ENCODE measurements around the gene KLHL12.
"Not testable (repeated sequence)": the region's sequence is repeated elsewhere in the genome, so short reads cannot be mapped to it uniquely, and the experiment has no call there.

Gene KLHL12

GRCh38 chr1:202938287-202938925 lies 11.4 kb upstream of the KLHL12 start:
- Mint-ChIP-seq H3K36me3 (ENCODE audit: low read depth) (peaks cover 41% of the 10 kb centered on the region), H3K27me3 (no peaks in the 10 kb centered on the region), H3K4me1 (ENCODE audit: low read depth) (peaks cover 12% of the 10 kb centered on the region), H3K9me3 (no peaks in the 10 kb centered on the region), H3K4me3 (no peak overlapping the region), H3K27ac (no peak overlapping the region)
- intact Hi-C loops (cut with micrococcal nuclease): no loop called here

GRCh38 chr1:202936409-202936808 lies 9.4 kb upstream of the KLHL12 start:
- H3K4me1 Mint-ChIP-seq (ENCODE audit: low read depth): peaks cover 13% of the 10 kb centered on the region
- H3K4me3 Mint-ChIP-seq; H3K27ac Mint-ChIP-seq; H3K9me3 Mint-ChIP-seq; intact Hi-C loops (cut with micrococcal nuclease); H3K27me3 Mint-ChIP-seq: not testable (repeated sequence)
- peaks cover 21% of the 10 kb centered on the region for H3K36me3 Mint-ChIP-seq (ENCODE audit: low read depth)

DNA sequence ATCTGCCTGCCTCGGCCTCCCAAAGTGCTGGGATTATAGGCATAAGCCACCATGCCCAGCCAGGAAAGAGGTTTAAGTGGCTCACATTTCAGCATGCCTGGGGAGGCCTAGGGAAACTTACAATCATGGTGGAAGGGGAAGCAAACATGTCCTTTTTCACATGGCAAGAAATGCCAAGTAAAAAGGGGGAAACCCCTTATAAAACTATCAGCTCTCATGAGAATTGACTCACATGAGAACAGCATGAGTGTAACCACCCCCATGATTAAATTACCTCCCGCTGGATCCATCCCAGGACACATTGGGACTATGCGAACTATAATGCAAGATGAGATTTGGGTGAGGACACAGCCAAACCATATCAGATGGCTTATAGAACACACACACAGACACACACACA lies 8.8 kb upstream of the KLHL12 start:
- H3K4me1 Mint-ChIP-seq (ENCODE audit: low read depth): peaks cover 13% of the 10 kb centered on the region
- H3K36me3 Mint-ChIP-seq (ENCODE audit: low read depth): peaks cover 16% of the 10 kb centered on the region
- H3K27ac Mint-ChIP-seq: no peak overlapping the region
- no peaks in the 10 kb centered on the region for H3K9me3 Mint-ChIP-seq
- no peak overlapping the region for H3K4me3 Mint-ChIP-seq
- peaks cover 3% of the 10 kb centered on the region for H3K27me3 Mint-ChIP-seq
- intact Hi-C loops (cut with micrococcal nuclease): no loop called here

DNA sequence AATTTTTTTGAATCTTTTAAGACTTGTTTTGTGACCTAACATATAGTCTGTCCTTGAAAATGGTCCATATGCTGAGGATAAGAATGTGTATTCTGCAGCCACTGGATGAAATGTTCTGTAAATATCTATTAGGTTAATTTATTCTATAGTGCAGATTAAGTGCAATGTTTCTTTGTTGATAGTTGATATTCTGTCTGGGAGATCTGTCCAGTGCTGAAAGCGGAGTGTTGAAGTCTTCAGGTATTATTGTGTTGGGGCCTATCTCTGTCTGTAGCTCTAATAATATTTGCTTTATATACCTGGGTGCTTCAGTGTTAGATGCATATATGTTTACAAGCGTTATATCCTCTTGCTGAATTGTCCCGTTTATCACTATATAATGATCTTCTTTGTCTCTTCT lies 7.7 kb upstream of the KLHL12 start:
- intact Hi-C loops (cut with micrococcal nuclease): no loop called here
- peaks cover 5% of the 10 kb centered on the region for H3K36me3 Mint-ChIP-seq (ENCODE audit: low read depth)
- H3K9me3 Mint-ChIP-seq: no peaks in the 10 kb centered on the region
- H3K27me3 Mint-ChIP-seq: peaks cover 3% of the 10 kb centered on the region
- H3K27ac Mint-ChIP-seq: no peak overlapping the region
- H3K4me1 Mint-ChIP-seq (ENCODE audit: low read depth): peaks cover 13% of the 10 kb centered on the region
- no peak overlapping the region for H3K4me3 Mint-ChIP-seq

GRCh38 chr1:202932476-202932875 lies 5.4 kb upstream of the KLHL12 start:
- intact Hi-C loops (cut with micrococcal nuclease): no loop called here
- Mint-ChIP-seq H3K36me3 (ENCODE audit: low read depth) (no peaks in the 10 kb centered on the region), H3K27me3 (peaks cover 3% of the 10 kb centered on the region), H3K27ac (no peak overlapping the region), H3K4me3 (no peak overlapping the region), H3K4me1 (ENCODE audit: low read depth) (peaks cover 13% of the 10 kb centered on the region), H3K9me3 (no peaks in the 10 kb centered on the region)

DNA sequence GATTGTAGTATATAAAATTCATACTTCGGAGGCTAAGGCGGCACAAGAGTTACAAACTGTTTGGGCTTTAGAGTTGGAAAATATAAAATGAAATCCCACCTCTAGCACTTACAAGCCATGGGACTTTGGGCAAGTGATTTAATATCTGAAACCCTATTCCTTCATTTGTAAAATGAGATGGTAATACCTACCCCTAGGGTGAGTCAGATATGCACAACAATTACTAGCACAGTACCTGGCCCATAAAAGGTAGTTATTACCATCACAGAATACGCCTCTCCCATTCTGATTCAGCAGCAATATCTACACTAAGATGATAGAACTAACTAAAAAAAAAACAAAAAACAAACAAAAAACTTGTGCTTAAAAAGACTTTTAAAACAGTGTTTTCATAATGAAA lies 3.5 kb downstream of the KLHL12 start:
- no peak overlapping the region for H3K4me3 Mint-ChIP-seq
- no peaks in the 10 kb centered on the region for H3K9me3 Mint-ChIP-seq
- no peaks in the 10 kb centered on the region for H3K27me3 Mint-ChIP-seq
- peaks cover 52% of the 10 kb centered on the region for H3K36me3 Mint-ChIP-seq (ENCODE audit: low read depth)
- H3K4me1 Mint-ChIP-seq (ENCODE audit: low read depth): peaks cover 40% of the 10 kb centered on the region
- H3K27ac Mint-ChIP-seq: no peak overlapping the region
- intact Hi-C loops (cut with micrococcal nuclease): no loop called here

DNA sequence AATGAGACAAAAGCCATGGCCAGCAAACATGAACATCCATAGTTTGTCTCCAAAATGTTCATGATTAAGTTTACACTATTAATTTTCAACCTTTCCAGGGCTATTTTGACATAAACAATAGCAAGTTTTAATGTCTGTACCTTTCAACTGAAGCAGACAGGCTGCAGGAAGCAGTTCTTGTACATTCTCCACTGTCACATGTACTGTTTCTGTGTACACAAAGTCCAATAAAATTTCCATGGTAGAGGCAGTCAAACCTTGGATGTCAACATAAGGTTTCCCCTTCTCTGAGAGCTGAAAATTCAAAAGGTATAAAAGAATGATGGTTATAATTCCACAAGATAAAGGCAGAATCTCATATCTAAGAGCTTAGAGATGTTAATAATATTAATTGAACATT lies 7.4 kb downstream of the KLHL12 start:
- Mint-ChIP-seq H3K27ac (no peak overlapping the region), H3K36me3 (ENCODE audit: low read depth) (peaks cover 67% of the 10 kb centered on the region), H3K4me1 (ENCODE audit: low read depth) (peaks cover 25% of the 10 kb centered on the region), H3K4me3 (no peak overlapping the region), H3K9me3 (no peaks in the 10 kb centered on the region), H3K27me3 (no peaks in the 10 kb centered on the region)
- intact Hi-C loops (cut with micrococcal nuclease): no loop called here

DNA sequence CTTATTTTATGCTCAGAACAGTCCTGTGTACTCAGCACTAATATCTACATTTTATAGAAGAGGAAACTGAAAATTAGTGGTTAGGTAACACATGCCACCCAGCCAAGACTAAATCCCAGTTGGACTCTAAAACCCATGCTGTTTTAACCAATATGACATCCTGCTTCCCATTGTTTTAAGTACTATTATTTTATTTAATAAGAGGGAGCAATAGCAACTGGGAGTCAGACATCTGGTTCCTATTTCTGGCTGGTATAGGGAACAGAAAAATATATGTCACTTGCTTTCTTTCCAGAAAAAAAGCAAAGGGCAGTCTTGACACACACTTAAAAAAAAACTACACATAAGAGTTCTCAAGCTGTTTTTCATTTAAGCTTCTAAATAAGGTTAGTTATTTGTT lies 11.9 kb downstream of the KLHL12 start:
- Mint-ChIP-seq H3K9me3 (no peaks in the 10 kb centered on the region), H3K4me1 (ENCODE audit: low read depth) (no peaks in the 10 kb centered on the region), H3K27ac (peak overlapping the region; percentile 46), H3K27me3 (no peaks in the 10 kb centered on the region), H3K4me3 (no peak overlapping the region), H3K36me3 (ENCODE audit: low read depth) (peaks cover 85% of the 10 kb centered on the region)
- intact Hi-C loops (cut with micrococcal nuclease): no loop called here

GRCh38 chr1:202912476-202912875 lies 14.6 kb downstream of the KLHL12 start:
- H3K27ac Mint-ChIP-seq; H3K27me3 Mint-ChIP-seq; intact Hi-C loops (cut with micrococcal nuclease); H3K9me3 Mint-ChIP-seq; H3K4me3 Mint-ChIP-seq; H3K4me1 Mint-ChIP-seq (ENCODE audit: low read depth): not testable (repeated sequence)
- H3K36me3 Mint-ChIP-seq (ENCODE audit: low read depth): peaks cover 89% of the 10 kb centered on the region

GRCh38 chr1:202909494-202909893 lies 17.5 kb downstream of the KLHL12 start:
- peaks cover 98% of the 10 kb centered on the region for H3K36me3 Mint-ChIP-seq (ENCODE audit: low read depth)
- peak overlapping the region; percentile 44 for H3K27ac Mint-ChIP-seq
- H3K27me3 Mint-ChIP-seq: no peaks in the 10 kb centered on the region
- H3K4me1 Mint-ChIP-seq (ENCODE audit: low read depth): no peaks in the 10 kb centered on the region
- H3K4me3 Mint-ChIP-seq: no peak overlapping the region
- intact Hi-C loops (cut with micrococcal nuclease): no loop called here
- no peaks in the 10 kb centered on the region for H3K9me3 Mint-ChIP-seq

- Mint-ChIP-seq H3K4me3 (no peak overlapping the region), H3K36me3 (ENCODE audit: low read depth) (peaks cover 98% of the 10 kb centered on the region), H3K4me1 (ENCODE audit: low read depth) (no peaks in the 10 kb centered on the region), H3K27ac (peak overlapping the region; percentile 44), H3K9me3 (no peaks in the 10 kb centered on the region), H3K27me3 (no peaks in the 10 kb centered on the region)
- intact Hi-C loops (cut with micrococcal nuclease): no loop called here
These were observed 18.0 kb downstream of the KLHL12 start for GRCh38 chr1:202908998-202909397.

DNA sequence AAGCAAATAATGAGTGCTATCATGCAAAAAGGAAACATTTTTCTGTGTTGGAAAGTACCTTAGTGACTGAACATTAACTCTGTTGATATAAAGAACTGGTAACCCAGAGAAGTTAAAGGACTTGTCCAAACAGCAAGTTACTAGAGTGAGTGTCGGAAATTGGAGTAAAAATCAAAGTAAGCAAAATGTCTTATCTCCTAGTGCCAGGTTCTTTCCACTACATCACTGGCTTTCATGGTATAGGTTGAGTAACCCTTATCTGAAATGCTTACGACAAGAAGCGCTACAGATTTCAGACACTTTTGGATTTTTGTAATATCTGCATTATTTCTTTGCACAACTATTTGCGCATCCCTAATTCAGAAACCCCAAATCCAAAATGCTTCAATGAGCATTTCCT lies 21.7 kb downstream of the KLHL12 start:
- no peak overlapping the region for H3K27ac Mint-ChIP-seq
- H3K4me1 Mint-ChIP-seq (ENCODE audit: low read depth): no peaks in the 10 kb centered on the region
- intact Hi-C loops (cut with micrococcal nuclease): no loop called here
- H3K36me3 Mint-ChIP-seq (ENCODE audit: low read depth): peaks cover 98% of the 10 kb centered on the region
- H3K9me3 Mint-ChIP-seq: no peaks in the 10 kb centered on the region
- H3K4me3 Mint-ChIP-seq: no peak overlapping the region
- no peaks in the 10 kb centered on the region for H3K27me3 Mint-ChIP-seq

- not testable (repeated sequence) for H3K27ac Mint-ChIP-seq, H3K9me3 Mint-ChIP-seq, H3K4me3 Mint-ChIP-seq
These were observed 23.2 kb downstream of the KLHL12 start for GRCh38 chr1:202903808-202904207.

DNA sequence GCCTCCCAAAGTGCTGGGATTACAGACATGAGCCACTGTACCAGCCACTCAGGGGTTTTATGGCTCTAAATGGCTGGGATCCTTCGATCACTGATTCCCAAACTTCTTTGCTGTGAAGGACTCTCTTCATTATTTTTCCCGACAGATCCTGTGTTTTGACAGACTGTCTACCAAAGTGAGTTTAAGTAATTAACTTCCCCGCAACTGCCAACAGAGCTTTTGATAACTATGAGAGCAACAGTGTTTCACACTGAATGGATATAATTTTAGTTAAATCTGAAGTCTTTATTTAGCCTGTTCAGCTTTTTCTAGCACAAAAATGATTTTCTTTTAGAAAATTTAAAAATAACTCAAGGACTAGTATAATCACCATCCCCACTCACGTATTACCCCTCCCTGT lies 25.5 kb downstream of the KLHL12 start:
- no peaks in the 10 kb centered on the region for H3K9me3 Mint-ChIP-seq
- H3K4me3 Mint-ChIP-seq: no peak overlapping the region
- intact Hi-C loops (cut with micrococcal nuclease): no loop called here
- no peaks in the 10 kb centered on the region for H3K27me3 Mint-ChIP-seq
- peaks cover 97% of the 10 kb centered on the region for H3K36me3 Mint-ChIP-seq (ENCODE audit: low read depth)
- no peak overlapping the region for H3K27ac Mint-ChIP-seq
- no peaks in the 10 kb centered on the region for H3K4me1 Mint-ChIP-seq (ENCODE audit: low read depth)

More at GRCh38 chr1:202903808-202904207, 23.2 kb downstream of the KLHL12 start:
- intact Hi-C loops (cut with micrococcal nuclease); H3K4me1 Mint-ChIP-seq (ENCODE audit: low read depth); H3K27me3 Mint-ChIP-seq: not testable (repeated sequence)
- peaks cover 97% of the 10 kb centered on the region for H3K36me3 Mint-ChIP-seq (ENCODE audit: low read depth)

GRCh38 chr1:202892501-202892900 lies 34.5 kb downstream of the KLHL12 start:
- H3K9me3 Mint-ChIP-seq: no peaks in the 10 kb centered on the region
- H3K27ac Mint-ChIP-seq: no peak overlapping the region
- H3K4me3 Mint-ChIP-seq: no peak overlapping the region
- peaks cover 77% of the 10 kb centered on the region for H3K36me3 Mint-ChIP-seq (ENCODE audit: low read depth)
- intact Hi-C loops (cut with micrococcal nuclease): no loop called here
- peaks cover 6% of the 10 kb centered on the region for H3K4me1 Mint-ChIP-seq (ENCODE audit: low read depth)
- H3K27me3 Mint-ChIP-seq: no peaks in the 10 kb centered on the region
